Spleen (tissue), 7 donors: Measurements from ENCODE around the gene PTPRT.

Experiments
- CTCF ChIP-seq, 11 experiments: fragments of 200-600 bp in 7 of 11; fragments of 450-650 bp in 4 of 11; sonication (generic) in 4 of 11; IDR thresholded peaks in 8 of 11; conservative IDR thresholded peaks in 3 of 11; 1 replicate in 7 of 11; 2 replicates in 4 of 11; pipeline versions ENCODE4 v1.4.0 to v1.8.0; 2016 to 2021; ENCODE audit warnings: antibody characterized with exemption in 11 of 11, inconsistent platforms in 4 of 11, mild to moderate bottlenecking in 1 of 11
- POLR2AphosphoS5 ChIP-seq, 3 donors: sonication (generic); formaldehyde crosslinking; IDR thresholded peaks; one replicate each; pipeline ENCODE4 v1.5.1; 2017; ENCODE audit warnings: antibody characterized with exemption in 3 of 3
- donor health status: DM: no; HTN: no; CAD: no; lungs with moderate emphysema.
- donor health status: DM: no; HTN: no; CAD: no.
- donor health status: DM: no; HTN: no; CAD: no.

GRCh38 chr20:42193119-42193518, 996.6 kb downstream of the PTPRT start:
- no peak for TF ChIP-seq CTCF (IDR thresholded peaks at IDR 0.05 in 8 of 11, conservative IDR thresholded peaks at IDR 0.05 in 3 of 11)
- TF ChIP-seq POLR2AphosphoS5 (IDR thresholded peaks at IDR 0.05), result no peak
